Measurements from ENCODE around the gene CFAP54. TPM values are rescaled to one million over a fixed set of nuclear protein-coding genes. Genes with fewer than 3 reads are reported as not detected.

The CFAP54 gene
- total RNA-seq, 4 donors from 2014 or later: 3.0 to 5.4 (median 4.1) TPM

DNA sequence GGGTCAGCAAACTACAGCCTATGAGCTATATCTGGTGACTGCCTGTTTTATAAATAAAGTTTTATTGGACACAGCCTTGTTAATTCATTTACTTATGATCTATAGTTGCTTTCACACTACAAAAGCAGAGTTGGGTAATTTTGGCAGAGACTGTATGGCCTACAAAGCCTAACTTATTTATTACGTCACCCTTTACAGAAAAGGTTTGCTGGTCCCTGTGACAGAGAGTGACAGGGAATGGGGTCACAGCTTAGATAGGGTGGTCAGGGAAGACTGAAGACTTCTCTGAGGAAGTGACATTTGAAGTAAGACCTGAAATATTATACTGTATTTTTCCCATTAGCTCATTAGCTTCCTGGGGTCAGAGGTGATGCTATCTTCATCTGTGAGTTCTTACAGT is 342.0 kb downstream of the CFAP54 start:
- 91 to 96% methylated on average over 1 of the region's 1 CpG for WGBS, 2 donors
- H3K36me3 ChIP-seq: no peaks in the 10 kb centered on the region
- DNase-seq: no peak
- no peaks in the 10 kb centered on the region for H3K9me3 ChIP-seq
- no peak overlapping the region for H3K27ac ChIP-seq
- H3K27me3 ChIP-seq: no peaks in the 10 kb centered on the region
- intact Hi-C loops (cut with DNase I): no loop called here
- no peak overlapping the region for H3K4me3 ChIP-seq (replicated peaks in 1 of 3)
- H3K4me1 ChIP-seq: no peaks in the 10 kb centered on the region
- TF ChIP-seq, protein P1, sequence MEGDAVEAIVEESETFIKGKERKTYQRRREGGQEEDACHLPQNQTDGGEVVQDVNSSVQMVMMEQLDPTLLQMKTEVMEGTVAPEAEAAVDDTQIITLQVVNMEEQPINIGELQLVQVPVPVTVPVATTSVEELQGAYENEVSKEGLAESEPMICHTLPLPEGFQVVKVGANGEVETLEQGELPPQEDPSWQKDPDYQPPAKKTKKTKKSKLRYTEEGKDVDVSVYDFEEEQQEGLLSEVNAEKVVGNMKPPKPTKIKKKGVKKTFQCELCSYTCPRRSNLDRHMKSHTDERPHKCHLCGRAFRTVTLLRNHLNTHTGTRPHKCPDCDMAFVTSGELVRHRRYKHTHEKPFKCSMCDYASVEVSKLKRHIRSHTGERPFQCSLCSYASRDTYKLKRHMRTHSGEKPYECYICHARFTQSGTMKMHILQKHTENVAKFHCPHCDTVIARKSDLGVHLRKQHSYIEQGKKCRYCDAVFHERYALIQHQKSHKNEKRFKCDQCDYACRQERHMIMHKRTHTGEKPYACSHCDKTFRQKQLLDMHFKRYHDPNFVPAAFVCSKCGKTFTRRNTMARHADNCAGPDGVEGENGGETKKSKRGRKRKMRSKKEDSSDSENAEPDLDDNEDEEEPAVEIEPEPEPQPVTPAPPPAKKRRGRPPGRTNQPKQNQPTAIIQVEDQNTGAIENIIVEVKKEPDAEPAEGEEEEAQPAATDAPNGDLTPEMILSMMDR (IDR thresholded peaks at IDR 0.05): no peak

DNA sequence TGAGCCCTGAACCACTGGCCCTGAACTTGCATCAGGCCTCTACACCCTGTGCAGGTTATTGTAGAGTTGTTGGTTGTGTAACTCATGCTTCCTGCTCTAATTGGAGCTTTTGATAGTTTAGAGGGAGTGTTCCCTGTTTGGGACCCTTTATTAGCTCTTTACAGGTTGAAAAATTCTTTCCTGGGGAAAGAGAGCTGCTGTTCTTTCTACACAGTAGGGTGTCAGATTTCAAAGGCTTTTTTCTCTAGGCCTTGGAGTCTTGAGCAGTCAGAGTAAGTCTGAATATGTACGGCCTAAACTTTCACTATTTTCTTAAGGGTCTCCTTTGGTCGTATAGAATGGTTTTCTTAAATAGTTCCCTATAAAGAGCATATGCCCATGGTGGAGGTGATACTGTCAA is 356.9 kb downstream of the CFAP54 start:
- Histone ChIP-seq H3K9me3 (no peaks in the 10 kb centered on the region), H3K36me3 (no peaks in the 10 kb centered on the region), H3K4me1 (no peaks in the 10 kb centered on the region), H3K27me3 (no peaks in the 10 kb centered on the region), H3K27ac (no peak overlapping the region), H3K4me3 (replicated peaks in 1 of 3) (no peak overlapping the region)
- intact Hi-C loops (cut with DNase I): no loop called here
- no peak for TF ChIP-seq POLR2A (IDR thresholded peaks at IDR 0.05)
- TF ChIP-seq, protein P1 (IDR thresholded peaks at IDR 0.05): no peak
- no peak for DNase-seq
- 56 to 57% methylated on average over 2 of the region's 2 CpGs for WGBS, 2 donors

DNA sequence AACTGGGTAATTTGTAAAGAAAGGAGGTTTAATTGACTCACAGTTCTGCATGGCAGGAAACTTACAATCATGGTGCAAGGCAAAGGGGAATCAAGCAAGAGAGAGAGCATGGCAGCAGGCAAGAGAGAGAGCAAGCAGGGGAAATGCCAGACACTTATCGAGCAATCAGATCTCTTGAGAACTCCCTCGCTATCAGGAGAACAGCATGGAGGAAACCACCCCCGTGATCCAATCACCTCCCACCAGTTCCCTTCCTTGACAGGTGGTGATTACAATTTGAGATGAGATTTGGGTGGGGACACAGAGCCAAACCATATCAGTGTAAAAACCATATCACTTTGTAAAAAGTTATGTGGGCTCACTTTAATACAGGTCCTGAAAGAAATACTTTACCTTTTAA is 361.3 kb downstream of the CFAP54 start:
- TF ChIP-seq POLR2A (IDR thresholded peaks at IDR 0.05): no peak
- TF ChIP-seq, protein P1 (IDR thresholded peaks at IDR 0.05): no peak
- intact Hi-C loops (cut with DNase I): no loop called here
- WGBS, 2 donors: 58 to 74% methylated on average over 3 of the region's 3 CpGs

DNA sequence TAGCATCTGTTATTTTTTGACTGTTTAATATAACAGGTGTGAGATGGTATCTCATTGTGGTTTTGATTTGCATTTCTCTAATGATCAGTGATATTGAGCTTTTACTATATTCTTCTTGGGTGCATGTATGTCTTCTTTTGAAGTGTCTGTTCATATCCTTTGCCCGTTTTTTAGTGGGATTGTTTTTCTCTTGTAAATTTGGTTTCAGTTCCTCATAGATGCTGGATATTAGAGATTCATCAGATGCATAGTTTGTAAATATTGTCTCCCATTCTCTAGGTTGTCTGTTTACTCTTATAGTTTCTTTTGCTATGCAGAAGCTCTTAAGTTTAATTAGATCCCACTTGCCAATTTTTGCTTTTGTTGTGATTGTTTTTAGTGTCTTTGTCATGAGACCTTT is 368.8 kb downstream of the CFAP54 start:
- WGBS, 2 donors: 82 to 96% methylated on average over 1 of the region's 1 CpG
- Histone ChIP-seq H3K27me3 (no peaks in the 10 kb centered on the region), H3K4me3 (replicated peaks in 1 of 3) (no peak overlapping the region), H3K4me1 (no peaks in the 10 kb centered on the region), H3K9me3 (no peaks in the 10 kb centered on the region), H3K27ac (no peak overlapping the region), H3K36me3 (no peaks in the 10 kb centered on the region)
- no peak for TF ChIP-seq POLR2A (IDR thresholded peaks at IDR 0.05)
- TF ChIP-seq, protein P1 (IDR thresholded peaks at IDR 0.05): no peak
- no peak for DNase-seq
- intact Hi-C loops (cut with DNase I): no loop called here

More for the DNA sequence above, 361.3 kb downstream of the CFAP54 start:
- Histone ChIP-seq H3K4me1 (no peaks in the 10 kb centered on the region), H3K27me3 (no peaks in the 10 kb centered on the region), H3K27ac (no peak overlapping the region), H3K36me3 (no peaks in the 10 kb centered on the region), H3K4me3 (replicated peaks in 1 of 3) (no peak overlapping the region), H3K9me3 (no peaks in the 10 kb centered on the region)
- DNase-seq: no peak

DNA sequence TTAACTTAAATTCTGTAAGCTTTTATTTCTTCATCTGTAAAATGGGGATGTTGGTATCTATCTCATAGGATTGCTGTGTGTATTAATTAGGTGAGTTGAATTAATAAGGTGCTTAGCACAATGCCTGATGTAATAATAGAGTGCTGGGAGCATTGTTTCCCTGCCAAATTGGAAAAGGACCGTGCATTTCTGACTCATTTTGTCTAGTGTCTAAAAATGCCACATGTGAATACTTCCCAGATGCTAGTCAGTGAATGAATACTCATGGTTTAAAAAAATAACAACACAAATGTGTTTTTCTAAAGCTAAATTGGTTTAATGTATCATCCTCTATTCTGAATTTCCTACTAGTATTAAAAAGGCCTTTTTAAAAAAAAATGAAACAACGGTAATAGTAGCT is 372.3 kb downstream of the CFAP54 start:
- H3K27me3 ChIP-seq: no peaks in the 10 kb centered on the region
- H3K36me3 ChIP-seq: no peaks in the 10 kb centered on the region
- no peak for TF ChIP-seq POLR2A (IDR thresholded peaks at IDR 0.05)
- TF ChIP-seq, protein P1 (IDR thresholded peaks at IDR 0.05): no peak
- 74 to 80% methylated on average over 2 of the region's 2 CpGs for WGBS, 2 donors
- DNase-seq: no peak
- no peaks in the 10 kb centered on the region for H3K9me3 ChIP-seq
- H3K27ac ChIP-seq: no peak overlapping the region
- H3K4me3 ChIP-seq (replicated peaks in 1 of 3): no peak overlapping the region
- no peaks in the 10 kb centered on the region for H3K4me1 ChIP-seq
- intact Hi-C loops (cut with DNase I): no loop called here

All from thyroid gland (tissue), 4 donors.